GM12874 (cell line): Measurements from ENCODE around the gene CYREN.

Experiments used
- TF ChIP-seq, protein P1 (sequence below): IDR thresholded peaks from 2 replicates; pipeline ENCODE4 v1.5.1; 2011; ENCODE audit warnings: low read depth, mild to moderate bottlenecking, control low read depth, low read length, moderate library complexity; ENCODE audit not compliant: insufficient read depth

CYREN gene

DNA sequence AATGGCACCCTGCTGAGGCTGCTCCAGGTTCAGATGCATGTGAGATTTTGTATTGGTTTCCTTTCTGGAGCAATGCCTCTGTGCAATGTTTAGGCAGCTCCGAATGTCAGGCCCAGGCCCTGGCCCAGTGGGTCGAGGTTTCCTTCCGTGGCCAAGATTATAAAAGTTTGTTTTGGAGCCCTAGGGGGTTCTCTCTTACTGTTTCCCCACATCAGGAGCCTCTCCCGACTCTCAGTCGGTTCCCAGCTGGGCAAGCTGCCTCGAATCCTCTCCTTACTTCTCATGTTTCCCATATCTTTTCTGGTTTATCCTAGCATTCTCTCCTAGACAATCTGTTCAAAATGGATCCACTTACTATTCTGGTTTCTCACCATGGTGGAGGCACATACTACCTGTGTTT is 11.6 kb downstream of the CYREN start:
- TF ChIP-seq, protein P1, sequence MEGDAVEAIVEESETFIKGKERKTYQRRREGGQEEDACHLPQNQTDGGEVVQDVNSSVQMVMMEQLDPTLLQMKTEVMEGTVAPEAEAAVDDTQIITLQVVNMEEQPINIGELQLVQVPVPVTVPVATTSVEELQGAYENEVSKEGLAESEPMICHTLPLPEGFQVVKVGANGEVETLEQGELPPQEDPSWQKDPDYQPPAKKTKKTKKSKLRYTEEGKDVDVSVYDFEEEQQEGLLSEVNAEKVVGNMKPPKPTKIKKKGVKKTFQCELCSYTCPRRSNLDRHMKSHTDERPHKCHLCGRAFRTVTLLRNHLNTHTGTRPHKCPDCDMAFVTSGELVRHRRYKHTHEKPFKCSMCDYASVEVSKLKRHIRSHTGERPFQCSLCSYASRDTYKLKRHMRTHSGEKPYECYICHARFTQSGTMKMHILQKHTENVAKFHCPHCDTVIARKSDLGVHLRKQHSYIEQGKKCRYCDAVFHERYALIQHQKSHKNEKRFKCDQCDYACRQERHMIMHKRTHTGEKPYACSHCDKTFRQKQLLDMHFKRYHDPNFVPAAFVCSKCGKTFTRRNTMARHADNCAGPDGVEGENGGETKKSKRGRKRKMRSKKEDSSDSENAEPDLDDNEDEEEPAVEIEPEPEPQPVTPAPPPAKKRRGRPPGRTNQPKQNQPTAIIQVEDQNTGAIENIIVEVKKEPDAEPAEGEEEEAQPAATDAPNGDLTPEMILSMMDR, result no peak

DNA sequence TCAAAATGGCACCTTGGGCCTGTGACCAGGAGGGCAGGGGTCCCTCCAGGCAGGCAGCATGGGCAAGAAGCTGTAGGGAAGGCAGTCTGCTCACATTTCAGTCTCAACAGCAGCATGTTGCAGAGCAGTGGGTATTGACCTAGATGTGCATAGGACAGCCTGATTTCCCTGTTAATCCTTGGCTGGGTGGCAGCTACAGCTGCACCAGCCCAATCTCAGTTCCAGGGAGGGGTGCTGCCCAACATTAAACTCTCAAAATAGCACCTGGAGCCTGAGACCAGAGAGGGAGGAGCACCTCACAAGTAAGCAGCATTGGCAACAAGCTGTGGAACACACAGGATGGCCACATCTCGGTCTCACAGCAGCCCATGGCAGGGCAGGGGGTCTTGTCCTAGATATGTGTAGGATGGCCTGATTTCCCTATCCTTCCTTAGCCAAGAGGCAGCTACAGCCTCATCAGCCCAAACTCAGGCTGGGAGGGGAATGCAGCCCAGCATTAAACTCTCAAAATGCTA is 12.3 kb downstream of the CYREN start:
- TF ChIP-seq, protein P1, result no peak

DNA sequence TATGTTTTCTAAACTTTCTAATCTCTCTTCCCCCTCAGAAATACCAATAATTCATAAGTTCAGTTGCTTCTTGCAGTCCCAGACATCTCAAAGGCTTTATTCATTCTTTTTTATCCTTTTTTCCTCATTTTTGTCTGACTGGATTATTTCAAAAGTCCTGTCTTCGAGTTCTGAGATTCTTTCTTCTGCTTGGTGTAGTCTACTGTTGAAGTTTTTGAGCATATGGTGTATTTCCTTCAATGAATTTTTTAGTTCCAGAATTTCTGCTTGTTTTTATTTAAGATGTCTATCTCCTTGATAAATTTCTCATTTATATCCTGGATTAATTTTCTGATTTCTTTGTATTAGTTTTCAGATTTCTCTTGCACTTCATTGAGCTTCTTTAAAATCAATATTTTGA is 14.2 kb downstream of the CYREN start:
- TF ChIP-seq, protein P1, result no peak

DNA sequence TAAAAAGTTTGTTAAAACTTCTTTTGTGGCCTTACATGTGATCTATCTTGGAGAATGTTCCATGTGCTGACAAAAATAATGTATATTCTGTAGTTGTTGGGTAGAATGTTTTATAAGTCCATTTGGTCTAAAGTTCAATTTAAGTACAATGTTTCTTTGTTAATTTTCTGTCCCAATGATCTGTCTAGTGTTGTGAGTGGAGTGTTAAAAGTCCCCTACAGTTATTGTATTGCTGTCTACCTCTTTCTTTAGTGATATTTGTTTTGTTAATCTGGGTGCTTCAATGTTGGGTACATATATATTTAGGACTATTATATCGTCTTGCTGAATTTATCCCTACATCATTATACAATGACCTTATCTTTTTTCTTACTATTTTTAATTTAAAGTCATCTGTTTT is 15.8 kb downstream of the CYREN start:
- TF ChIP-seq, protein P1, result no peak

DNA sequence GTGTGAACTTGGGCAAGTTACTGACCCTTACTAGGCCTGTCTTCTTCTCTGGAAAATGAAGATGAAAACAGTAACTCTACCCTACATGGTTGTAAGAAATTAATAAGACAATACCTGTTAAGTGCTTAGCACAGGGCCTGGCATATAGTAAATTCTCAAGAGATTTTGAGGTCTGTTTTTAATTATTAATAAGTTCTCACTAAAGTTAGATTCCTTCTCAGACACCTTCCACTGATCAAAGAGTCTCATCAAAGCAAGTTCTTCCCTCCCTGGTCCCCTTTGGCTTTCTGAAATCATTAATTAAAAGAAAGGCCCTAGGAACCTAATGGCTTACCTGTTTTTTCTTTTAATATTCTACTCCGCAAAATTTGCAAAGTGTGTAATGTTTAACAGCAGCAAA is 18.1 kb downstream of the CYREN start:
- TF ChIP-seq, protein P1, result no peak

DNA sequence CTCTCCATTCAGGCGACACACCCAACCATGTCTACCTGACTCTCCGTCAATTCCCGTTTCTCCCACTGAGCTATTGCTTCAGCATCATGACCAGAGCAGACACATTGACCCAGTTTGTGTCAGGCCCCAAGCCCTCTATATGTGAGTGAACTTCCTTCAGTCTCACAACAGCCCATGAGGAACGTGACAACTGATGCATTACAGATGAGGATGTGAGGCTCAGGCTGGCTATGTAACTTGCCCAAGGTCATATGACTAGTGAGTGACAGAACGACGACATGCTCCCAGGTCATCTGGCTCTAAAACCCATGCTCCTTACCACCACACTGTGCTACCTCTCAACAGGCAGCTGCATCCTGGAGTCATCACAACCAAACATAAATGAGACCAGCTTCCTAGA is 19.0 kb downstream of the CYREN start:
- TF ChIP-seq, protein P1, result no peak

DNA sequence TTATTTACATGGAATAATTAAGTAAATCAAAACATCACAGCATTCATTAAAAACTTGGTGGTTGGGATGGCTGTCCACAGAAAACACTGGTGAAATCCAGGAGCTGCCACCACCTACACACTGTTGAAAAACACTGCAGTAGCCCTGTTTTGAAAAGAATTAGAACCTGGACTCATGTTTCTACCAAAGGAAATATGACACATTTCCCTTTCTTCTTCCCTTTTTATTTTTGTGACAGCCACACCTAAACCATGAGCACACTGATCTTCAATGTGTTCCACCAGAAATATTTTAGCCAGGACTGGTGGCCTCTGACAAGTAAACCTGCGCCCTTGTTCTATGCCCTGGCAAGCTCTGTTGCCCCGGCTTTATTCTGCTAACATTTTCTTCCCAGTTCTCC is 19.4 kb downstream of the CYREN start:
- TF ChIP-seq, protein P1, result no peak

DNA sequence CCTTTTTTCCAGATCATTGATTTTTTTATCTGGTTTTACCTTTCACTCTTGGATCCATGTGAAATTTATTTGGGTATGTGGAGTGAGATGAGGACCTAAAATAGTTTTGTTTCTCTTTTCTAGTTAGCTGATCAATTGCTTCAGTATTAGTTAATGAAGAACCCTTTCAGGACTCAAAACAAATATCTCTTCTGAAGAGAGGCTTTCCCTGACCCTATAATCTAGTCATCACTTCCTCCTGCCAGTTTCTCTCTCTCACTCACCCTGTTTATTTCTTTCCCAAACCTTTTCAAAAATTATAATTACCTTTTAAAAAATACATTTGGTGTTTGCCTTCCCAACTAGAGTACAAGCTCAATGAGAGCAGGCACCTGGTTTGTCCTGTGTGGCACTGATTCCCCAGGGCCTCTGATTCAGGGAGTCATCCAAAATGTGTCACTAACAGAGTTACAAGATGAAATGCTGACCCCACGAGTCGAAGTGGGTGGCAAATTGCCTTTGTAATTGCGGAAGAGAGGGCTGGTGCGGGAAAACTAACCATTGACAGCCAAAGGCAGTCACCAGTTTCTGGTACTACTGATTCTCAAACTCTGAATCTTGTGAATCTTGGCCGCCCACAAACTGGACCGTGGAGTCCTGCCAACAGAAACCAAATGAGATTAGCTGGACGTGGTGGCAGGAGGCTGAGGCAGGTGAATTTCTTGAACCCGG is 20.3 kb downstream of the CYREN start:
- TF ChIP-seq, protein P1, result no peak
